Stimulated activated CD4-positive, alpha-beta T cell treated with anti-CD3 and anti-CD28 coated beads, TNF-alpha, amount 100 ng/mL, for 24 hours (primary cell): Measurements from ENCODE around the gene METTL5.
A peak's percentile ranks its signal among the peaks of the same experiment; 100 is the strongest.
"Not testable (repeated sequence)": the region's sequence is repeated elsewhere in the genome, so short reads cannot be mapped to it uniquely, and the experiment has no call there.

Experiments
- DNase-seq, 3 experiments: peaks; one replicate each; pipeline ENCODE4 v3.0.0-alpha.2; 2020; ENCODE audit warnings: low read depth in 3 of 3

METTL5 gene

GRCh38 chr2:169824373-169825333, at the start of gene METTL5:
METTL5 (minus strand) TSS chr2:169824905; CDS start chr2:169824597, 308 bp downstream.
- DNase-seq = peak; percentile 58 to 79 (median 61)

DNA sequence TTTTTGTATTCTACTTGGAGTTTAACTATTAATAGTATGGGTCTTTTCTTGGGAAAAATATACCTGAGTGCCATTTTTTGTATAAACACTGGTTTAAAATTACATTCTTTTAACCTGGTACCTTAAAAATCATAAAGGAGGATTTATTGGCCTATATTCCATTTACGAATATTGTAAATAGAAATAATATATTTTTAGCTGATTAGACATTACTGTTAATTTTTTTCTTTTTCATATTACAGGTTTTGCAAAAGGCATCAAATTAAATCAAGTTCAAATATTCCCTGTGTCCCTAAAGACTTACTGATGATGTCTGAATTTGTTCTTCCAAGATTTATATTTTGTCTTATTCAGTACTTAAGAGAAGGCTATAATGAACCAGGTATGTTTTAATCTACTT, 47.3 kb upstream of the METTL5 start:
- DNase-seq = no peak

DNA sequence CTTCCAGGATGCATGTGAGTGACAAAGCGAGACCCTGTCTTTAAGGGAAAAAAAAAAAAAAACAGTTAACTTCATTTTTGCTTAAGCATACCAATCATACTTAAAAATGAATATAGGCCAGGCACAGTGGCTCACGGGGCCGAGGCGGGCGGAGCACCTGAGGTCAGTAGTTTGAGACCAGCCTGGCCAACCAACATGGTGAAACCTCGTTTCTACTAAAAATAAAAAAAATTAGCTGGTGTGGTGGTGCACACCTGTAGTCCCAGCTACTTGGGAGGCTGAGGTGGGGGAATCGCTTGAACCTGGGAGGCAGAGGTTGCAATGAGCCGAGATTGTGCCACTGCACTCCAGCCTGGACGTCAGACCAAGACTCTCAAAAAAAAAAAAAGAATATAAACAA, 46.7 kb upstream of the METTL5 start:
- DNase-seq = not testable (repeated sequence)

DNA sequence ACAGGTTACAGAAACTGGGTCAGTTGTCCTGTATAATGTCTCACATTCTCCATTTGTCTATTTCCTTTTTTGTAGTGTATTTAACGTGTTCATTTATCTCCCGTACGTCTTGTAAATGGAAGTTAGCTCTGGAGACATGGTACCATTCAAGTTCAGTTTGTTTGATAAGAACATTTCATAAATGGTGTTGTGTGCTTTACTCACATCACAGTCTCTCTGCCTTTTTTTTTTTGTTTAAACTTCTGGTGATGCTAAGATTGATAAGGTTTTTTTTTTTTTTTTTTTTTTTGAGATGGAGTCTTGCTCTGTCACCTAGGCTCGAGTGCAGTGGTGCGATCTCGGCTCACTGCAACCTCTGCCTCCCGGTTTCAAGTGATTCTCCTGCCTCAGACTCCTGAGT, 44.2 kb upstream of the METTL5 start:
- DNase-seq = no peak

GRCh38 chr2:169867579-169867978, 42.9 kb upstream of the METTL5 start:
- DNase-seq = no peak

- DNase-seq = not testable (repeated sequence)
Measured at GRCh38 chr2:169866230-169866629, 41.5 kb upstream of the METTL5 start.

GRCh38 chr2:169865492-169865891, 40.8 kb upstream of the METTL5 start:
- DNase-seq = no peak

GRCh38 chr2:169862816-169863215, 38.1 kb upstream of the METTL5 start:
- no peak for DNase-seq

DNA sequence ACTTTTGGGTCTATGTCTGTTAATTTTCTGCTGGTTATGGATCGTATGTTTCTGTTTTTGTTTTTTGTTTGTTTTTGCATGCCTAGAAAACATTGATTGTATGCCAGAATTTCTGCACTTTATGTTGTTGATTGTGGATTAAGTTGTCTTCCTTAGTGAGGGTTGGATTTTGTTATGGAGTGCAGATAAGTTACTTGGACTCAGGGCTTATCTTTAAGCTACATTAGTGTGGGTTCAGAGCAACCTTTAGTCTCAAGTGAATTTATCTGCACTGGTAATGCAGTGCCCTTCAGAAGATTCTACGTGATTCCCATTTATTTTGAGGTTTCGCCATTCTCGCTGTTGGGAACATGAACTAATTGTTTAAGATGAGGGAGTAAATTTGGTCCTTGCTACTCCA, 35.4 kb upstream of the METTL5 start:
- no peak for DNase-seq

- no peak for DNase-seq
Measured at GRCh38 chr2:169859423-169859822, 34.7 kb upstream of the METTL5 start.

DNA sequence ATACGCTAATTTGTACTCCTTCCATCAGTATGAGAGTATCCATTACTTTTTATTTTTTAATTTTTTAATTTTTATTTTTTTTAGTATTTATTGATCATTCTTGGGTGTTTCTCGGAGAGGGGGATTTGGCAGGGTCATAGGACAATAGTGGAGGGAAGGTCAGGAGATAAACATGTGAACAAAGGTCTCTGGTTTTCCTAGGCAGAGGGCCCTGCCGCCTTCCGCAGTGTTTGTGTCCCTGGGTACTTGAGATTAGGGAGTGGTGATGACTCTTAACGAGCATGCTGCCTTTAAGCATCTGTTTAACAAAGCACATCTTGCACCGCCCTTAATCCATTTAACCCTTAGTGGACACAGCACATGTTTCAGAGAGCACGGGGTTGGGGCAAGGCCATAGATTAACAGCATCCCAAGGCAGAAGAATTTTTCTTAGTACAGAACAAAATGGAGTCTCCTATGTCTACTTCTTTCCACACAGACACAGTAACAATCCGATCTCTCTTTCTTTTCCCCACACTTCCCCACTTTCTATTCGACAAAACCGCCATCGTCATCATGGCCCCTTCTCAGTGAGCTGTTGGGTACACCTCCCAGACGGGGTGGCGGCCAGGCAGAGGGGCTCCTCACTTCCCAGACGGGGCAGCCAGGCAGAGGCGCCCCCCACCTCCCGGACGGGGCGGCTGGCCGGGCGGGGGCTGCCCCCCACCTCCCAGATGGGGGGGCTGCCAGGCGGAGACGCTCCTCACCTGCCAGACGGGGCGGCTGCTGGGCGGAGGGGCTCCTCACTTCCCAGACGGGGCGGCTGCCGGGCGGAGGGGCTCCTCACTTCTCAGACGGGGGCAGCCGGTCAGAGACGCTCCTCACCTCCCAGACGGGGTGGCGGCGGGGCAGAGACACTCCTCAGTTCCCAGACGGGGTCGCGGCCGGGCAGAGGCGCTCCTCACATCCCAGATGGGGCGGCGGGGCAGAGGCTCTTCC, 30.9 kb upstream of the METTL5 start:
- not testable (repeated sequence) for DNase-seq

DNA sequence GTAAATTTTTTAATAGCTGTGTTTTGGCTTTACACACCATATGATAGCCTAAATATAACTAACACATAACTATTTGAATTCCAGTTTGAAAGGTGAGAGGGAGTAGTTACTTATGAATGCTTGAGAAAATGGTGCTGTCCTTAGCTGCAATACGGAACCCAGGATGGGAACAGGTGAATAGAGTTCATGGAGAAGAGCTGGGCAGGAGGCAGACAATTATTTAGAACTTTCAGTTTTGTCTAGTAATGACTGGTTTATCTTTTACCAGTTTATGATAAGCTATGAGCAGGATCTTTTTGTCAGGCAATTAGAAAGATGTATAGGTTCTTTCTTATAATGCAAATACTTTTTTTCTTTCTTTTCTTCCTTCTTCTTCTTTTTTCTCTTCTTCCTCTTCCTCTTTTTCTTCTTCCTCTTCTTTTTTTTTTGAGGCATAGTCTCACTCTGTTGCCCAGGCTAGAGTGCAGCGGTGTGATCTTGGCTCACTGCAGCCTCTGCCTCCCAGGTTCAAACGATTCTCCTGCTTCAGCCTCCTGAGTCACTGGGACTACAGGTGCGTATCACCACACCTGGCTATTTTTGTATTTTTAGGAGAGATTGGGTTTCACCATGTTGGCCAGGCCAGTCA, 28.4 kb upstream of the METTL5 start:
- no peak for DNase-seq

GRCh38 chr2:169849710-169850109, 25.0 kb upstream of the METTL5 start:
- DNase-seq = no peak

DNA sequence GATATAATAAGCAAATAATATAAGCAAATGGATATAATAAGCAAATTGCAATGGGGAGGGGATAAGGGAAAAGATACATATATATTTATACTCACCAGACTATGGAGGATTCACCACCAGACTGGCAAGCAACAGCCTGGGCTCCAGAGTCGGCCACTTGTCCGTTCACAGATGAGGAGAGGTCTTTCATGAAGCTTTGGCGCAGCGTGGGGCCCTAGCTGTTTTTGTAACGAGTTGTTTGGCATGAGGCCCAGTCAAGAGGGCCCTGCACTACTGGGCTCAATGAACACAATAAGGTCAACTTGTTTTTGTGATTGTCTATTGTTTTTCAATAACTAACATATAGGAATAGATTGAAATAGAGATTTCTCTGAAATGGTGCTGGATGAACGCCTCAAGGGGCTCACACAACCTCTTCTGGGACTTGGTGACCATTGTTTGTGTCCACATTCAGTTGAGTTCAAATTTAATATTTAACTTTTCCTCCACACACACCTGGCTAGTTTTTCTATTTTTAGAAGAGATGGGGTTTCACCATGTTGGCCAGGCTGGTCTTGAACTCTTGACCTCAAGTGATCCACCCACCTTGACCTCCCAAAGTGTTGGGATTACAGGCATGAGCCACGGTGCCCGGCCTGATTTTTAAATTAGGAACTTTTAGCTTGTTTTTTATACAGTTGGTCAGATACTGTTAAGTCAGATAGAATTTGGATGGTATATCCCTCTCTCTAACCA, 24.4 kb upstream of the METTL5 start:
- not testable (repeated sequence) for DNase-seq

GRCh38 chr2:169845016-169845415, 20.3 kb upstream of the METTL5 start:
- DNase-seq = no peak

- DNase-seq = not testable (repeated sequence)
Measured at GRCh38 chr2:169841625-169842024, 16.9 kb upstream of the METTL5 start.

GRCh38 chr2:169840747-169841142, 16.0 kb upstream of the METTL5 start:
- DNase-seq = no peak

DNA sequence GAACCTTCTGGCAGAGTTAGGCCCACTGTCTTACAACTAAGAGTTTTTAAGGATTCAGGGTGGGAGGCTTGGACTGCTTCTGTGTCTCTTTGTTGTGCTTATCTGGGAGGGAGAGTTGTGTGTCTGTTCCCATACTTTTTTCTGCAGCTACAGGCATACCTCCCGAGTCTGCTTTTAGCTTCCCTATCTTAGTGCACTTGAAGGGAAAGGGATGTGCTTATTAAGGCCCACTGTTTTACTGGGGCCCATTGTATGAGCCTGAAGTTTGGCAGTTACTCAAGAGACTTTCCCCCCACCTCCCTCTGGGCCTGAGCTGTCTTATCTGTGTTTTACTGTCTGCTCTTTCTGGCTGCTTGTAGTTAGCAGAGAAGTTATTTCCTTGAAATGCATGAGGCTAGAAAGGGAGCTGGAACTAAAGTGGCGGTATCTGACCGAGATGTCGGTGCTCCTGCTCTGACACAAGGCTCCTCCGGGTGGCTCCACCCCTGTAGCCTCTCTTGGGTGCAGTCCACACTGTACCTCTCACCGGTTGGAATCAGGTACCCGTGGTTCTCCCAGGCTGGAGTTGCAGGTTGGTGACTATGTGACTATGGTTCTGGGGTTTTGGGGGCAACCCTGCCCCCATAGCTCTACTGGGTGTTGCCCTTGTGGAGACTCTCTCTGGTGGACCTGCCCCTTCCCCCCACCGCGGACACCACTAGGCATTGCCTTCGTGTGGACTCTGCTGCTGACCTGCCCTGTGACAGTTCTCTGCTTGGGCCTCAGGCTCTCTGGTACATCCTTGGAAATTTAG, 15.4 kb upstream of the METTL5 start:
- no peak for DNase-seq

DNA sequence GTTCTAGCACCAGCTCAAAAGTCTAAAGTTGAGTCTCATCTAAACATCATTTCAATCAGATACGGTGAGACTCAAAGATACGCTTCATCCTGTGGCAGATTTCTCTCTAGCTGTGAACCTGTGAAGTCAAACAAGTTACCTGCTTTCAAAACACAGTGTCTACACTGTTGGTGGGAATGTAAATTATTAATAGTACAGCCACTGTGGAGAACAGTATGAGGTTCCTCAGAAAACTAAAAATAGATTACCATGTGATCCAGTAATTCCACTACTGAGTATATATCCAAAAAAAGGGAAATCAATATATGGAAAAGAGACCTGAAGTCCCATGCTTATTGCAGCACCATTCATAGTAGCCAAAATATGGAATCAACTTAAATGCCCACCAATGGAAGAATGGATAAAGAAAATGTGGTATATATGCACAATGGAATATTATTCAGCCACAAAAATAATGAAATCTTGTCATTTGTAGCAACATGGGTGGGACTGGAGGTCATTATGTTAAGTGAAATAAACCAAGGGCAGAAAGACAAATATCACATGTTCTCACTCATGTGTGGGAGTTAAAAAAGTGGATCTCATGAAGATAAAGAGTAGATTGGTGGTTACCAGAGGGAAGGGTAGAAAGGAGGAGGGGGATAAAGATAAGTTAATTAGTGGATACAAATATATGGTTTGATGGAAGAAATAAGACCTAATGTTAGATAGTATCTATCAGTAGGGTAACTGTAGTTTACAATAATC, 14.2 kb upstream of the METTL5 start:
- DNase-seq = no peak

GRCh38 chr2:169834401-169834800, 9.7 kb upstream of the METTL5 start:
- DNase-seq = no peak
